Liver (tissue), 9 donors: ENCODE measurements around the gene EXO1. TPM values are rescaled to one million over a fixed set of nuclear protein-coding genes. Genes with fewer than 3 reads are reported as not detected.

Experiments used
- DNase-seq: peaks from one replicate; pipeline ENCODE4 v3.0.0-alpha.2; 2017; ENCODE audit warnings: low spot score
- H3K27ac ChIP-seq, 2 donors: one replicate each; pipeline ENCODE4 v1.7.0; 2013; ENCODE audit warnings: inconsistent platforms in 2 of 2, low read length in 2 of 2, control low read depth in 1 of 2, low read depth in 1 of 2, mild to moderate bottlenecking in 1 of 2
- H3K27me3 ChIP-seq, 4 donors: one replicate each; pipeline versions ENCODE4 v1.6.1 to v1.7.0; 2013; ENCODE audit warnings: low read length in 3 of 4, inconsistent platforms in 1 of 4, mild to moderate bottlenecking in 1 of 4, moderate library complexity in 1 of 4; ENCODE audit not compliant: control insufficient read depth in 4 of 4, insufficient read depth in 4 of 4
- H3K36me3 ChIP-seq, 4 donors: one replicate each; pipeline versions ENCODE4 v1.6.1 to v1.7.0; 2013; ENCODE audit warnings: low read length in 3 of 4, mild to moderate bottlenecking in 3 of 4, low read depth in 1 of 4, moderate library complexity in 1 of 4; ENCODE audit not compliant: control insufficient read depth in 4 of 4, insufficient read depth in 3 of 4
- H3K4me1 ChIP-seq, 4 donors: one replicate each; pipeline versions ENCODE4 v1.6.1 to v1.7.0; 2013; ENCODE audit warnings: low read length in 3 of 4, mild to moderate bottlenecking in 3 of 4, moderate library complexity in 1 of 4; ENCODE audit not compliant: control insufficient read depth in 4 of 4, insufficient read depth in 4 of 4
- H3K4me3 ChIP-seq, 3 donors: one replicate each; pipeline versions ENCODE4 v1.6.1 to v1.7.0; 2013; ENCODE audit warnings: low read length in 3 of 3, control low read depth in 1 of 3, low read depth in 1 of 3, mild to moderate bottlenecking in 1 of 3
- H3K9ac ChIP-seq, 2 donors: one replicate each; pipeline ENCODE4 v1.7.0; 2013; ENCODE audit warnings: low read length in 2 of 2, mild to moderate bottlenecking in 2 of 2, moderate library complexity in 2 of 2, control low read depth in 1 of 2, low read depth in 1 of 2
- H3K9me3 ChIP-seq, 4 donors: one replicate each; pipeline versions ENCODE4 v1.6.1 to v1.7.0; 2013; ENCODE audit warnings: low read length in 3 of 4; ENCODE audit not compliant: control insufficient read depth in 4 of 4
- EGR1 ChIP-seq, 2 donors: IDR thresholded peaks; 2 replicates each; pipeline ENCODE4 v1.6.1; 2016 to 2018; ENCODE audit warnings: antibody characterized with exemption in 2 of 2, low read depth in 2 of 2
- FOXA1 ChIP-seq: IDR thresholded peaks from 2 replicates; pipeline ENCODE4 v1.6.1; 2016; ENCODE audit warnings: antibody characterized with exemption
- FOXA2 ChIP-seq: IDR thresholded peaks from 2 replicates; pipeline ENCODE4 v1.6.1; 2016; ENCODE audit warnings: antibody characterized with exemption
- HNF4G ChIP-seq: IDR thresholded peaks from 2 replicates; pipeline ENCODE4 v1.6.1; 2016; ENCODE audit warnings: antibody characterized with exemption
- JUND ChIP-seq, 2 donors: IDR thresholded peaks; 2 replicates each; pipeline ENCODE4 v1.6.1; 2016; ENCODE audit warnings: antibody characterized with exemption in 2 of 2
- RAD21 ChIP-seq, 2 donors: IDR thresholded peaks; 2 replicates each; pipeline ENCODE4 v1.6.1; 2016; ENCODE audit warnings: antibody characterized with exemption in 2 of 2, mild to moderate bottlenecking in 2 of 2
- RXRA ChIP-seq, 2 donors: IDR thresholded peaks; 2 replicates each; pipeline ENCODE4 v1.6.1; 2017 to 2018; ENCODE audit warnings: antibody characterized with exemption in 2 of 2, mild to moderate bottlenecking in 1 of 2
- TAF1 ChIP-seq: conservative IDR thresholded peaks from 2 replicates; pipeline ENCODE4 v1.6.1; 2016; ENCODE audit warnings: antibody characterized with exemption, mild to moderate bottlenecking
- YY1 ChIP-seq: IDR thresholded peaks from 2 replicates; pipeline ENCODE4 v1.6.1; 2016; ENCODE audit warnings: antibody characterized with exemption, mild to moderate bottlenecking
- WGBS: extraction: QIAGEN DNeasy Blood & Tissue Kit; methylation state at CpG from one replicate; pipeline ENCODE4 v1.1.7; 2013; 5-methylcytosine and 5-hydroxymethylcytosine counted together
- polyA plus RNA-seq, 2 donors: library from polyadenylated mRNA; stranded (reverse) in 1 of 2; unstranded in 1 of 2; fragments of 200-250 nt in 1 of 2; fragments of >200 nt in 1 of 2; fragmentation: Nextera tagmentation in 1 of 2; extraction: Ambion mirVana in 1 of 2; gene quantifications; one replicate each; pipeline versions ENCODE4 v1.2.1 to v1.2.3, GENCODE V29; 2013 to 2015
- total RNA-seq, 2 donors: library from RNA; depleted of rRNA; stranded (reverse); fragments of >200 nt; gene quantifications; one replicate each; pipeline ENCODE4 v1.2.3, GENCODE V29; 2014
- TF ChIP-seq, protein P1 (sequence below): IDR thresholded peaks from 2 replicates; pipeline ENCODE4 v1.6.1; 2016; ENCODE audit warnings: antibody characterized with exemption, mild to moderate bottlenecking
- TF ChIP-seq, protein P2 (sequence below): IDR thresholded peaks from 2 replicates; pipeline ENCODE4 v1.6.1; 2016; ENCODE audit warnings: antibody characterized with exemption
- TF ChIP-seq, protein P3 (sequence below): fragments of 150-350 bp; IDR thresholded peaks from 2 replicates; pipeline ENCODE4 v1.5.1; 2017; ENCODE audit warnings: improper control_type of control experiment, low read depth, low read length; ENCODE audit not compliant: missing input control
- TF ChIP-seq, protein P4 (sequence below): IDR thresholded peaks from 2 replicates; pipeline ENCODE4 v1.6.1; 2016; ENCODE audit warnings: antibody characterized with exemption
- TF ChIP-seq, protein P5 (sequence below): IDR thresholded peaks from 2 replicates; pipeline ENCODE4 v1.6.1; 2016; ENCODE audit warnings: antibody characterized with exemption
- donor health status: healthy.
- donor health status: healthy.
- donor health status: healthy.
- donor health status: healthy.
- donor health status: healthy.

The EXO1 gene
- total and polyA plus RNA-seq, 4 donors = 0.25 to 16.2 (median 0.48) TPM

DNA sequence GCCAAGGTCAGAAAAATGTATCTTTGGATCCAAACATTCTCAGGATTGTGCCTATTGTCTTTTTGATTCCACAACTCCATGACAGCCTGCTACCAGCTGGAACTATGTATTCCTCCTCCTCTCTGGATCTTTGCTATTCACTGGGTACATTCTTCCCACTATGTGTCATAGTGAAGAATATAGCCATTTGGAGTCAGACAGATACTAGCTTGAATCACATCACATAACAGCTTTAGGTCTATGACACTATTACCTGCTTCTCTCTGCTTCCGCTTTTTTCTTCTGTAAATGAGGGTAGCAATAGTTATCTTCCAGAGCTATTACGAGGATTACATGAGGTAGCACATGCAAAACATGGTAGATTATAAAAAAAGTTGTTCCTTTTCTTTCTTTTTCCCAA lies 5.4 kb upstream of the EXO1 start (continued):
- TF ChIP-seq, protein P1, sequence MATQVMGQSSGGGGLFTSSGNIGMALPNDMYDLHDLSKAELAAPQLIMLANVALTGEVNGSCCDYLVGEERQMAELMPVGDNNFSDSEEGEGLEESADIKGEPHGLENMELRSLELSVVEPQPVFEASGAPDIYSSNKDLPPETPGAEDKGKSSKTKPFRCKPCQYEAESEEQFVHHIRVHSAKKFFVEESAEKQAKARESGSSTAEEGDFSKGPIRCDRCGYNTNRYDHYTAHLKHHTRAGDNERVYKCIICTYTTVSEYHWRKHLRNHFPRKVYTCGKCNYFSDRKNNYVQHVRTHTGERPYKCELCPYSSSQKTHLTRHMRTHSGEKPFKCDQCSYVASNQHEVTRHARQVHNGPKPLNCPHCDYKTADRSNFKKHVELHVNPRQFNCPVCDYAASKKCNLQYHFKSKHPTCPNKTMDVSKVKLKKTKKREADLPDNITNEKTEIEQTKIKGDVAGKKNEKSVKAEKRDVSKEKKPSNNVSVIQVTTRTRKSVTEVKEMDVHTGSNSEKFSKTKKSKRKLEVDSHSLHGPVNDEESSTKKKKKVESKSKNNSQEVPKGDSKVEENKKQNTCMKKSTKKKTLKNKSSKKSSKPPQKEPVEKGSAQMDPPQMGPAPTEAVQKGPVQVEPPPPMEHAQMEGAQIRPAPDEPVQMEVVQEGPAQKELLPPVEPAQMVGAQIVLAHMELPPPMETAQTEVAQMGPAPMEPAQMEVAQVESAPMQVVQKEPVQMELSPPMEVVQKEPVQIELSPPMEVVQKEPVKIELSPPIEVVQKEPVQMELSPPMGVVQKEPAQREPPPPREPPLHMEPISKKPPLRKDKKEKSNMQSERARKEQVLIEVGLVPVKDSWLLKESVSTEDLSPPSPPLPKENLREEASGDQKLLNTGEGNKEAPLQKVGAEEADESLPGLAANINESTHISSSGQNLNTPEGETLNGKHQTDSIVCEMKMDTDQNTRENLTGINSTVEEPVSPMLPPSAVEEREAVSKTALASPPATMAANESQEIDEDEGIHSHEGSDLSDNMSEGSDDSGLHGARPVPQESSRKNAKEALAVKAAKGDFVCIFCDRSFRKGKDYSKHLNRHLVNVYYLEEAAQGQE = no peak
- TF ChIP-seq RXRA (IDR thresholded peaks at IDR 0.05) = no peak
- TF ChIP-seq, protein P2, sequence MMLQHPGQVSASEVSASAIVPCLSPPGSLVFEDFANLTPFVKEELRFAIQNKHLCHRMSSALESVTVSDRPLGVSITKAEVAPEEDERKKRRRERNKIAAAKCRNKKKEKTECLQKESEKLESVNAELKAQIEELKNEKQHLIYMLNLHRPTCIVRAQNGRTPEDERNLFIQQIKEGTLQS = no peak

DNA sequence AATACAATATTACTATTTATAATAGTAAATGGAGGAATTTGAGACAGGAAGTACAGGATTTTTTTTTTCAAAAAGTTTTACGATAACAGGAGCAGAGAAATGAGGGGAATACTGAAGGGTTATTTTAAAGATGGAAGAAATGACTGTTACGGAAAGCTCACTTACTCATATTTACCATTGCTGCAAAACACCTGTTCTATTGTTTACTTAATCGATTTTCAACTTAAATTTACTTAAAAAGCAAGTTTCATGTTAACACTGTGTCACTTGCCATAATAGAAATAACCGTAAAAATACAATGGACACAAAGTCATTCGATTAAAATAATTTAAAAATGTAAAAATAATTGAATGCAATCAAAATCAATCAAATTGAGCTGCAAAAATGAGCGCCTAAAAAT lies 3.4 kb upstream of the EXO1 start:
- TF ChIP-seq TAF1 (no peak), FOXA2 (no peak), EGR1 (IDR thresholded peaks at IDR 0.05; ENCODE audit: low read depth in 2 of 2) (no peak), FOXA1 (no peak), HNF4G (no peak), RAD21 (IDR thresholded peaks at IDR 0.05) (no peak), YY1 (no peak), JUND (IDR thresholded peaks at IDR 0.05) (no peak)
- TF ChIP-seq, protein P3, sequence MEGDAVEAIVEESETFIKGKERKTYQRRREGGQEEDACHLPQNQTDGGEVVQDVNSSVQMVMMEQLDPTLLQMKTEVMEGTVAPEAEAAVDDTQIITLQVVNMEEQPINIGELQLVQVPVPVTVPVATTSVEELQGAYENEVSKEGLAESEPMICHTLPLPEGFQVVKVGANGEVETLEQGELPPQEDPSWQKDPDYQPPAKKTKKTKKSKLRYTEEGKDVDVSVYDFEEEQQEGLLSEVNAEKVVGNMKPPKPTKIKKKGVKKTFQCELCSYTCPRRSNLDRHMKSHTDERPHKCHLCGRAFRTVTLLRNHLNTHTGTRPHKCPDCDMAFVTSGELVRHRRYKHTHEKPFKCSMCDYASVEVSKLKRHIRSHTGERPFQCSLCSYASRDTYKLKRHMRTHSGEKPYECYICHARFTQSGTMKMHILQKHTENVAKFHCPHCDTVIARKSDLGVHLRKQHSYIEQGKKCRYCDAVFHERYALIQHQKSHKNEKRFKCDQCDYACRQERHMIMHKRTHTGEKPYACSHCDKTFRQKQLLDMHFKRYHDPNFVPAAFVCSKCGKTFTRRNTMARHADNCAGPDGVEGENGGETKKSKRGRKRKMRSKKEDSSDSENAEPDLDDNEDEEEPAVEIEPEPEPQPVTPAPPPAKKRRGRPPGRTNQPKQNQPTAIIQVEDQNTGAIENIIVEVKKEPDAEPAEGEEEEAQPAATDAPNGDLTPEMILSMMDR = no peak
- TF ChIP-seq, protein P4, sequence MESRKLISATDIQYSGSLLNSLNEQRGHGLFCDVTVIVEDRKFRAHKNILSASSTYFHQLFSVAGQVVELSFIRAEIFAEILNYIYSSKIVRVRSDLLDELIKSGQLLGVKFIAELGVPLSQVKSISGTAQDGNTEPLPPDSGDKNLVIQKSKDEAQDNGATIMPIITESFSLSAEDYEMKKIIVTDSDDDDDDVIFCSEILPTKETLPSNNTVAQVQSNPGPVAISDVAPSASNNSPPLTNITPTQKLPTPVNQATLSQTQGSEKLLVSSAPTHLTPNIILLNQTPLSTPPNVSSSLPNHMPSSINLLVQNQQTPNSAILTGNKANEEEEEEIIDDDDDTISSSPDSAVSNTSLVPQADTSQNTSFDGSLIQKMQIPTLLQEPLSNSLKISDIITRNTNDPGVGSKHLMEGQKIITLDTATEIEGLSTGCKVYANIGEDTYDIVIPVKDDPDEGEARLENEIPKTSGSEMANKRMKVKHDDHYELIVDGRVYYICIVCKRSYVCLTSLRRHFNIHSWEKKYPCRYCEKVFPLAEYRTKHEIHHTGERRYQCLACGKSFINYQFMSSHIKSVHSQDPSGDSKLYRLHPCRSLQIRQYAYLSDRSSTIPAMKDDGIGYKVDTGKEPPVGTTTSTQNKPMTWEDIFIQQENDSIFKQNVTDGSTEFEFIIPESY = no peak
- TF ChIP-seq, protein P1 = no peak
- TF ChIP-seq, protein P5, sequence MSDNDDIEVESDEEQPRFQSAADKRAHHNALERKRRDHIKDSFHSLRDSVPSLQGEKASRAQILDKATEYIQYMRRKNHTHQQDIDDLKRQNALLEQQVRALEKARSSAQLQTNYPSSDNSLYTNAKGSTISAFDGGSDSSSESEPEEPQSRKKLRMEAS = no peak
- H3K9ac ChIP-seq = no peak overlapping the region
- no peaks in the 10 kb centered on the region for H3K36me3 ChIP-seq
- WGBS = 78% methylated on average over 6 of the region's 6 CpGs
- H3K4me1 ChIP-seq = peaks cover 5 to 12% (median 11%) of the 10 kb centered on the region in 4 donors
- H3K27ac ChIP-seq = no peak overlapping the region
- no peaks in the 10 kb centered on the region for H3K27me3 ChIP-seq
- DNase-seq = no peak
- H3K4me3 ChIP-seq = no peak overlapping the region
- H3K9me3 ChIP-seq = no peaks in the 10 kb centered on the region
